ENCODE measurements around the gene CDK19. TPM values are rescaled to one million over a fixed set of nuclear protein-coding genes. Genes with fewer than 3 reads are reported as not detected.

Gene CDK19
- total RNA-seq, 6 experiments from 2014 or later, result 2.8 to 7.9 (median 5.5) TPM

DNA sequence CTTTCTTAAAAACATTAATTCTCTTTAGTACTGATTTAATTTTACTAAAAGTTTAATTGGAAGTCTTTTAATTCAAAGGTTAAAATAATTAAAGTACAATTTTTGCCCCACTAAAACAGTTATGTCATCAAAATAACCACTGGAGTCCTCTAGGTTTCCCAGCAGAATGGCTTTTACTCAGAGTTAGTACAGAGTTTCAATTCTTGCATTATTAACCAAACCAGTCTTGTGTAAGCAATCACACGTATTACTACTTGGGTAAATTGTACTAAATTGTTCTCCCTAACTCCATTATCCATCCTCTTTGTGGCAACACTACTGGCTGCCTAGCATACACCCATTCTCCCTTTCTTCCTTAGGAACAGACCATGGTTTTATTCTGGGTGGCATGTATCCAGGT lies 36.9 kb downstream of the CDK19 start:
- peaks cover 0 to 7% (median 0%) of the 10 kb centered on the region in 4 donors for H3K4me1 ChIP-seq
- no peaks in the 10 kb centered on the region for H3K36me3 ChIP-seq
- WGBS (ENCODE audit: insufficient coverage, low coverage, low lambda C conversion rate, missing lambda C conversion rate), result 83% methylated on average over 1 of the region's 1 CpG
- no peaks in the 10 kb centered on the region for H3K9me3 ChIP-seq
- TF ChIP-seq, protein P1, sequence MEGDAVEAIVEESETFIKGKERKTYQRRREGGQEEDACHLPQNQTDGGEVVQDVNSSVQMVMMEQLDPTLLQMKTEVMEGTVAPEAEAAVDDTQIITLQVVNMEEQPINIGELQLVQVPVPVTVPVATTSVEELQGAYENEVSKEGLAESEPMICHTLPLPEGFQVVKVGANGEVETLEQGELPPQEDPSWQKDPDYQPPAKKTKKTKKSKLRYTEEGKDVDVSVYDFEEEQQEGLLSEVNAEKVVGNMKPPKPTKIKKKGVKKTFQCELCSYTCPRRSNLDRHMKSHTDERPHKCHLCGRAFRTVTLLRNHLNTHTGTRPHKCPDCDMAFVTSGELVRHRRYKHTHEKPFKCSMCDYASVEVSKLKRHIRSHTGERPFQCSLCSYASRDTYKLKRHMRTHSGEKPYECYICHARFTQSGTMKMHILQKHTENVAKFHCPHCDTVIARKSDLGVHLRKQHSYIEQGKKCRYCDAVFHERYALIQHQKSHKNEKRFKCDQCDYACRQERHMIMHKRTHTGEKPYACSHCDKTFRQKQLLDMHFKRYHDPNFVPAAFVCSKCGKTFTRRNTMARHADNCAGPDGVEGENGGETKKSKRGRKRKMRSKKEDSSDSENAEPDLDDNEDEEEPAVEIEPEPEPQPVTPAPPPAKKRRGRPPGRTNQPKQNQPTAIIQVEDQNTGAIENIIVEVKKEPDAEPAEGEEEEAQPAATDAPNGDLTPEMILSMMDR (IDR thresholded peaks at IDR 0.05), result no peak
- no peak for TF ChIP-seq POLR2A (IDR thresholded peaks at IDR 0.05)
- no peak for ATAC-seq
- no peak overlapping the region for H3K27ac ChIP-seq
- H3K4me3 ChIP-seq, result no peak overlapping the region
- intact Hi-C loops (cut with DNase I), result no loop called here
- no peak for DNase-seq
- no peaks in the 10 kb centered on the region for H3K27me3 ChIP-seq

DNA sequence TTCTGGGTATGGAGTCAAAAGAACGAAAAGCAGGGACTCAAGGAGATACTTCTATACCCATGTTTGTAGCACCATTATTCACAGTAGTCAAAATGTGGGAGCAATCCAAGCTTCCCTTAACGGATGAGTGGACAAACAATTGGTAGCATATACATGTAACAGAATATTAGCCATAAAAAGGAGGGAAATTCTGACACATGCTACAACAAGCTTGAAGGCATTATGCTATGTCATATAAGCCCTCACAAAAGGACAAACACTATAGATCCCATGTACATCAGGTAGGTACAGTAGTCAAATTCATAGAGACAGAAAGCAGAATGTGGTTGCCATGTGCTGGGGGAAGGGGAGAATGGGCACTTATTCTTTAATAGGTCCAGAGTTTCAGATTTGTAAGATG lies 37.6 kb downstream of the CDK19 start:
- DNase-seq (no peak), ATAC-seq (no peak)
- H3K27me3 ChIP-seq, result no peaks in the 10 kb centered on the region
- H3K27ac ChIP-seq, result no peak overlapping the region
- TF ChIP-seq, protein P1 (IDR thresholded peaks at IDR 0.05), result no peak
- no peak for TF ChIP-seq POLR2A (IDR thresholded peaks at IDR 0.05)
- intact Hi-C loops (cut with DNase I), result no loop called here
- H3K4me1 ChIP-seq, result peaks cover 0 to 7% (median 0%) of the 10 kb centered on the region in 4 donors
- 100% methylated on average over 2 of the region's 2 CpGs for WGBS (ENCODE audit: insufficient coverage, low coverage, low lambda C conversion rate, missing lambda C conversion rate)
- no peaks in the 10 kb centered on the region for H3K36me3 ChIP-seq
- H3K4me3 ChIP-seq, result no peak overlapping the region
- no peaks in the 10 kb centered on the region for H3K9me3 ChIP-seq

DNA sequence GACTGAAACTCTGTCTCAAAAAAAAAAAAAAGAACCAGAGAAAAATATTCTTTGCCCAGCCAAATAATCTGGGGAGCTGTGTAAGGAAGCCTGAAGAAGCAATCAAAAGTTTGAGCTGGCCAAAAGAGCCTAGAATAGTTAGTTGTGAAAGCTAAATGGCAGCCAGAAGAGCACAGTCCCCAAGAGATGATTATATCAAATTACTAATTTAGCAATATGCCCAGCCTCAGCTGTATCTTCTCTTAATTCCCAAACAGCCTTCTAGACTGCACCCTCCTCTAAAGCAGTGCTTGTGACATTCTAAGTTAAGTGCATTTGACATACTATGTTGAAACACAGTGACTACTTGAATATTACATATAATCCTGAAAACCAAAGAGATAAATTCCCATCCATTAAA lies 38.9 kb downstream of the CDK19 start:
- TF ChIP-seq, protein P1 (IDR thresholded peaks at IDR 0.05), result no peak
- no peak for TF ChIP-seq POLR2A (IDR thresholded peaks at IDR 0.05)
- DNase-seq (no peak), ATAC-seq (no peak)
- Histone ChIP-seq H3K9me3 (no peaks in the 10 kb centered on the region), H3K4me3 (no peak overlapping the region), H3K27ac (no peak overlapping the region), H3K4me1 (peaks cover 0 to 3% (median 0%) of the 10 kb centered on the region in 4 donors), H3K36me3 (no peaks in the 10 kb centered on the region), H3K27me3 (no peaks in the 10 kb centered on the region)
- intact Hi-C loops (cut with DNase I), result no loop called here

DNA sequence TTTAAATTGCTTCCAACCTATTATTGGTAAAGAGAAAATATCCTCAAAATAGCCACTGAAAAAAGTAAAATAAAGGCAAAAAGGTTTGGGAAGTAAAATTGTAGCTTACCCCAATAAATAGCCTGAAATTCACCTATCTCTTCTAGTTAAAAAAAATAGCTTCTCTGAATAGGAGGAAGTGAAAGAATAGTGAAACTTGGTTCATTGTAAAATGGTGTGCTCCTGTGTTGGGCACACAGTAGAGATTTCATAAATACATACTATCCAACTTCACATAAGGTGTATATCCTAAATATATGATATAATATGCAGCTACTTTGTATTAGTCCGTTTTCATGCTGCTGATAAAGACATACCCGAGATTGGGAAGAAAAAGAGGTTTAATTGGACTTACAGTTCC lies 45.3 kb downstream of the CDK19 start:
- Histone ChIP-seq H3K27me3 (no peaks in the 10 kb centered on the region), H3K4me3 (no peak overlapping the region), H3K9me3 (no peaks in the 10 kb centered on the region), H3K27ac (no peak overlapping the region), H3K36me3 (no peaks in the 10 kb centered on the region), H3K4me1 (peaks cover 0 to 8% (median 0%) of the 10 kb centered on the region in 4 donors)
- no peak for TF ChIP-seq POLR2A (IDR thresholded peaks at IDR 0.05)
- TF ChIP-seq, protein P1 (IDR thresholded peaks at IDR 0.05), result no peak
- WGBS (ENCODE audit: insufficient coverage, low coverage, low lambda C conversion rate, missing lambda C conversion rate), result 91% methylated on average over 2 of the region's 2 CpGs
- intact Hi-C loops (cut with DNase I), result no loop called here
- ATAC-seq (no peak), DNase-seq (no peak)

DNA sequence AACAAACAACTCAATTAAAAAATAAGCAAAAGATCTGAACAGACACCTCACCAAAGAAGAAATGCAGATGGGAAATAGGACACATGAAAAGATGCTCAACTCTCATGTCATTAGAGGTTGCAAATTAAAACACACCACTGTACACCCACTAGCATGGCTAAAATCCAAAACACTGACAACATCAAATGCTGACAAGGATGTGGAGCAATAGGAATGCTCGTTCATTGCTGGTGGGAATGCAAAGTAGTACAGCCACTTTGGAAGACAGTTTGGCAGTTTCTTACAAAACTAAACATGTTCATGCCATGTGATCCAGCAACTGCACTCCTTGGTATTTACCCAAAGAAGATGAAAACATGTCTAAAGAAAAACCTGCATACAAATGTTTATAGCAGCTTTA lies 47.2 kb downstream of the CDK19 start:
- ATAC-seq, result no peak
- WGBS (ENCODE audit: insufficient coverage, low coverage, low lambda C conversion rate, missing lambda C conversion rate), result 87% methylated on average over 1 of the region's 1 CpG
- Histone ChIP-seq H3K27me3 (no peaks in the 10 kb centered on the region), H3K27ac (no peak overlapping the region), H3K4me3 (no peak overlapping the region), H3K9me3 (no peaks in the 10 kb centered on the region), H3K36me3 (no peaks in the 10 kb centered on the region), H3K4me1 (peaks cover 0 to 8% (median 1%) of the 10 kb centered on the region in 4 donors)
- TF ChIP-seq, protein P1 (IDR thresholded peaks at IDR 0.05), result no peak
- no peak for TF ChIP-seq POLR2A (IDR thresholded peaks at IDR 0.05)
- intact Hi-C loops (cut with DNase I), result no loop called here
- no peak for DNase-seq

All from right lobe of liver (tissue), 6 donors.